GM23338 (cell line): ENCODE results near the gene AKR1C8. TPM values are rescaled to one million over a fixed set of nuclear protein-coding genes. Genes with fewer than 3 reads are reported as not detected.

Source experiments
- ATAC-seq: fragments of 200-7000 bp; cut with Tn5 transposase; 3 replicates; pipeline ENCODE4 v1.9.1; 2020
- DNase-seq: peaks from one replicate; pipeline ENCODE4 v3.0.0-alpha.2; 2015; ENCODE audit warnings: low spot score
- H2AFZ ChIP-seq: fragments of 200-600 bp; sonication (generic); 2 replicates; pipeline ENCODE4 v1.8.0; 2016; ENCODE audit warnings: antibody characterized with exemption, mild to moderate bottlenecking, moderate library complexity
- H3F3A ChIP-seq: fragments of 200-600 bp; sonication (generic); replicated peaks from 2 replicates; pipeline ENCODE4 v1.8.0; 2017; ENCODE audit warnings: antibody characterized with exemption, mixed run types, low read depth
- H3K27ac ChIP-seq: fragments of 200-600 bp; sonication (generic); 2 replicates; pipeline ENCODE4 v1.6.1; 2016; ENCODE audit warnings: low read depth
- H3K27me3 ChIP-seq: fragments of 200-600 bp; sonication (generic); 2 replicates; pipeline ENCODE4 v1.8.0; 2016; ENCODE audit warnings: mild to moderate bottlenecking, mixed run types, moderate library complexity; ENCODE audit not compliant: insufficient read depth
- H3K36me3 ChIP-seq: fragments of 200-600 bp; sonication (generic); 2 replicates; pipeline ENCODE4 v1.8.0; 2016; ENCODE audit warnings: mild to moderate bottlenecking; ENCODE audit not compliant: insufficient read depth
- H3K4me1 ChIP-seq: fragments of 200-600 bp; sonication (generic); 2 replicates; pipeline ENCODE4 v1.8.0; 2016; ENCODE audit warnings: mild to moderate bottlenecking, moderate library complexity; ENCODE audit not compliant: insufficient read depth
- H3K4me2 ChIP-seq: fragments of 200-600 bp; sonication (generic); 2 replicates; pipeline ENCODE4 v1.7.1; 2017; ENCODE audit warnings: mixed run types
- H3K4me3 ChIP-seq: fragments of 200-600 bp; sonication (generic); 2 replicates; pipeline ENCODE4 v1.6.1; 2016; ENCODE audit warnings: mixed run types
- H3K79me2 ChIP-seq: fragments of 200-600 bp; sonication (generic); replicated peaks from 2 replicates; pipeline ENCODE4 v1.8.0; 2017; ENCODE audit warnings: mild to moderate bottlenecking; ENCODE audit not compliant: insufficient read depth
- H3K9me2 ChIP-seq: fragments of 200-600 bp; sonication (generic); 2 replicates; pipeline ENCODE4 v1.8.0; 2017; ENCODE audit not compliant: insufficient read depth
- H4K20me1 ChIP-seq: fragments of 200-600 bp; sonication (generic); replicated peaks from 2 replicates; pipeline ENCODE4 v1.8.0; 2017; ENCODE audit warnings: mild to moderate bottlenecking; ENCODE audit not compliant: insufficient read depth
- H3K27ac Mint-ChIP-seq: 2 replicates; pipeline ENCODE4 v1.8.0; 2020; ENCODE audit warnings: inconsistent platforms, mild to moderate bottlenecking, moderate library complexity, mixed read lengths
- H3K27me3 Mint-ChIP-seq: 3 replicates; pipeline ENCODE4 v1.8.0; 2022; ENCODE audit warnings: low read depth, mild to moderate bottlenecking, moderate library complexity, mixed read lengths, inconsistent platforms; ENCODE audit not compliant: insufficient read depth, poor library complexity
- H3K36me3 Mint-ChIP-seq: 3 replicates; pipeline ENCODE4 v1.8.0; 2021; ENCODE audit warnings: low read depth, mild to moderate bottlenecking, inconsistent platforms, moderate library complexity, mixed read lengths
- H3K4me1 Mint-ChIP-seq: 3 replicates; pipeline ENCODE4 v1.8.0; 2020; ENCODE audit warnings: mild to moderate bottlenecking, inconsistent platforms, mixed read lengths
- H3K4me3 Mint-ChIP-seq: 3 replicates; pipeline ENCODE4 v1.8.0; 2021; ENCODE audit warnings: moderate library complexity, mild to moderate bottlenecking, inconsistent platforms, mixed read lengths
- H3K9me3 Mint-ChIP-seq: 3 replicates; pipeline ENCODE4 v1.8.0; 2020; ENCODE audit warnings: moderate library complexity, mild to moderate bottlenecking, inconsistent platforms, mixed read lengths
- CREB1 ChIP-seq: fragments of 250-450 bp; sonication (Bioruptor Pico); IDR thresholded peaks from 2 replicates; pipeline ENCODE4 v1.5.0; 2020; ENCODE audit warnings: low read depth, mild to moderate bottlenecking, moderate library complexity
- CTCF ChIP-seq, 2 experiments: fragments of 200-600 bp in 1 of 2; sonication (generic) in 1 of 2; conservative IDR thresholded peaks; 2 replicates each; pipeline versions ENCODE4 v1.5.1 to v1.6.1; 2016 to 2017; ENCODE audit warnings: antibody characterized with exemption in 2 of 2, low read depth in 2 of 2, mild to moderate bottlenecking in 2 of 2, moderate library complexity in 1 of 2
- EZH2phosphoT487 ChIP-seq: fragments of 200-600 bp; sonication (generic); IDR thresholded peaks from one replicate; pipeline ENCODE4 v1.8.1; 2018; ENCODE audit warnings: antibody characterized with exemption; ENCODE audit not compliant: unreplicated experiment
- JUNB ChIP-seq: IDR thresholded peaks from one replicate; pipeline ENCODE4 v1.6.1; 2016; ENCODE audit warnings: antibody characterized with exemption; ENCODE audit not compliant: unreplicated experiment
- POLR2AphosphoS5 ChIP-seq: IDR thresholded peaks from 2 replicates; pipeline ENCODE4 v1.6.1; 2016; ENCODE audit warnings: antibody characterized with exemption, low read depth
- STAT1 ChIP-seq: IDR thresholded peaks from one replicate; pipeline ENCODE4 v1.6.1; 2016; ENCODE audit warnings: antibody characterized with exemption; ENCODE audit not compliant: unreplicated experiment
- ZNF114 ChIP-seq: fragments of 250-450 bp; sonication (Bioruptor Pico); IDR thresholded peaks from 2 replicates; pipeline ENCODE4 v1.5.0; 2020; ENCODE audit warnings: mild to moderate bottlenecking, moderate library complexity
- ZNF331 ChIP-seq: fragments of 250-450 bp; sonication (Bioruptor Pico); IDR thresholded peaks from 2 replicates; pipeline ENCODE4 v1.5.0; 2020; ENCODE audit warnings: low read depth, mild to moderate bottlenecking, moderate library complexity
- polyA plus RNA-seq: library from polyadenylated mRNA; unstranded; fragments of >200 nt; fragmentation: Nextera tagmentation; extraction: Ambion mirVana; gene quantifications from 2 replicates; pipeline ENCODE4 v1.2.1, GENCODE V29; 2016
- total RNA-seq: library from RNA; depleted of rRNA; stranded (reverse); fragments of >200 nt; shearing (Covaris generic); gene quantifications from 2 replicates; pipeline ENCODE4 v1.2.3, GENCODE V29; 2014
- TF ChIP-seq, protein P1 (sequence below): fragments of 250-450 bp; sonication (Bioruptor Pico); IDR thresholded peaks from 2 replicates; pipeline ENCODE4 v1.5.0; 2020; ENCODE audit warnings: mild to moderate bottlenecking, moderate library complexity
- TF ChIP-seq, protein P2 (sequence below): IDR thresholded peaks from one replicate; pipeline ENCODE4 v1.6.1; 2018; ENCODE audit warnings: antibody characterized with exemption; ENCODE audit not compliant: unreplicated experiment
- TF ChIP-seq, protein P3 (sequence below): IDR thresholded peaks from 2 replicates; pipeline ENCODE4 v1.6.1; 2016; ENCODE audit warnings: antibody characterized with exemption

The AKR1C8 gene
- total and polyA plus RNA-seq, 2 experiments from 2014 or later = not detected

DNA sequence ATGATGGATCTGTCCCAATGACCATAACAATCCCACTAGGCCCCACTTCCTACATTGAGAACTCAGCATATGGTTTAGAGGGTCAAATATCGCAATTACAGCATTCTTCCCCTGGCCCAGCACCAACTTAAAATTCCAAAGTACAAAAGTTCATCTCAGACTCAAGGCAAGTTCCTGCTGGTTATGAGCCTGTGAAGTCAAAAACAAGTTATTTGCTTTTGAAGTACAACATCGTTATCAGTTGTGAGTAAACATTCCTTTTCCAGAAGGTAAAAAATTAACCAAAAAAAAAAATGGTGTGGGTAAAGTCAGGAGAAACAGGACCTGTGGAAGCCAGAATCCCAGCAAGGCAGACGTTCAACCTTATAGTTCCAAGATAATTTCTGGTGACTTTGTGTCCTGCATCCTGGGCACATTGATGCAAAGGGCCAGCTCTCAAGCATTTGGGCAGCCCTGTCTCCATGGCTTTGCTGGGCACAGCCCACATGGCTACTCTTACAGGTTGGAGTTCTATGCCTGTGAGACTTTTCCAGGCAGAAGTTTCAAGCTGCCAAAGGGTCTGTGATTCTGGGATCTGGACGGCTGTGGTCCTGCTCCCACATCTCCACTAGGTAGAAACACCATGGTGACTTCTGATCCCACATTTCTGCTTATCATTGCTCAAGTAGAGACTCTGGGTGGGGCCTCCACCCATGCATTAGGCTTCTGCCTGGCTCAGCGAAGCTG lies 37.5 kb downstream of the AKR1C8 start:
- no peak overlapping the region for H3K27ac ChIP-seq
- H3K36me3 Mint-ChIP-seq = peaks cover 3% of the 10 kb centered on the region; the same call in 2 of the 3 replicates
- H3K27me3 Mint-ChIP-seq = no peaks in the 10 kb centered on the region
- no peak for ATAC-seq
- no peak overlapping the region for H3K4me2 ChIP-seq
- no peaks in the 10 kb centered on the region for H3K4me1 ChIP-seq
- no peak overlapping the region for H2AFZ ChIP-seq
- no peaks in the 10 kb centered on the region for H3K36me3 ChIP-seq
- no peak overlapping the region for H3K4me3 ChIP-seq
- peaks cover 4% of the 10 kb centered on the region for H3K9me2 ChIP-seq
- no peak overlapping the region for H3K27ac Mint-ChIP-seq
- no peak overlapping the region for H3K4me3 Mint-ChIP-seq
- H3K27me3 ChIP-seq = no peaks in the 10 kb centered on the region
- DNase-seq = no peak
- H3K9me3 Mint-ChIP-seq = peaks cover 59% of the 10 kb centered on the region
- TF ChIP-seq, protein P1, sequence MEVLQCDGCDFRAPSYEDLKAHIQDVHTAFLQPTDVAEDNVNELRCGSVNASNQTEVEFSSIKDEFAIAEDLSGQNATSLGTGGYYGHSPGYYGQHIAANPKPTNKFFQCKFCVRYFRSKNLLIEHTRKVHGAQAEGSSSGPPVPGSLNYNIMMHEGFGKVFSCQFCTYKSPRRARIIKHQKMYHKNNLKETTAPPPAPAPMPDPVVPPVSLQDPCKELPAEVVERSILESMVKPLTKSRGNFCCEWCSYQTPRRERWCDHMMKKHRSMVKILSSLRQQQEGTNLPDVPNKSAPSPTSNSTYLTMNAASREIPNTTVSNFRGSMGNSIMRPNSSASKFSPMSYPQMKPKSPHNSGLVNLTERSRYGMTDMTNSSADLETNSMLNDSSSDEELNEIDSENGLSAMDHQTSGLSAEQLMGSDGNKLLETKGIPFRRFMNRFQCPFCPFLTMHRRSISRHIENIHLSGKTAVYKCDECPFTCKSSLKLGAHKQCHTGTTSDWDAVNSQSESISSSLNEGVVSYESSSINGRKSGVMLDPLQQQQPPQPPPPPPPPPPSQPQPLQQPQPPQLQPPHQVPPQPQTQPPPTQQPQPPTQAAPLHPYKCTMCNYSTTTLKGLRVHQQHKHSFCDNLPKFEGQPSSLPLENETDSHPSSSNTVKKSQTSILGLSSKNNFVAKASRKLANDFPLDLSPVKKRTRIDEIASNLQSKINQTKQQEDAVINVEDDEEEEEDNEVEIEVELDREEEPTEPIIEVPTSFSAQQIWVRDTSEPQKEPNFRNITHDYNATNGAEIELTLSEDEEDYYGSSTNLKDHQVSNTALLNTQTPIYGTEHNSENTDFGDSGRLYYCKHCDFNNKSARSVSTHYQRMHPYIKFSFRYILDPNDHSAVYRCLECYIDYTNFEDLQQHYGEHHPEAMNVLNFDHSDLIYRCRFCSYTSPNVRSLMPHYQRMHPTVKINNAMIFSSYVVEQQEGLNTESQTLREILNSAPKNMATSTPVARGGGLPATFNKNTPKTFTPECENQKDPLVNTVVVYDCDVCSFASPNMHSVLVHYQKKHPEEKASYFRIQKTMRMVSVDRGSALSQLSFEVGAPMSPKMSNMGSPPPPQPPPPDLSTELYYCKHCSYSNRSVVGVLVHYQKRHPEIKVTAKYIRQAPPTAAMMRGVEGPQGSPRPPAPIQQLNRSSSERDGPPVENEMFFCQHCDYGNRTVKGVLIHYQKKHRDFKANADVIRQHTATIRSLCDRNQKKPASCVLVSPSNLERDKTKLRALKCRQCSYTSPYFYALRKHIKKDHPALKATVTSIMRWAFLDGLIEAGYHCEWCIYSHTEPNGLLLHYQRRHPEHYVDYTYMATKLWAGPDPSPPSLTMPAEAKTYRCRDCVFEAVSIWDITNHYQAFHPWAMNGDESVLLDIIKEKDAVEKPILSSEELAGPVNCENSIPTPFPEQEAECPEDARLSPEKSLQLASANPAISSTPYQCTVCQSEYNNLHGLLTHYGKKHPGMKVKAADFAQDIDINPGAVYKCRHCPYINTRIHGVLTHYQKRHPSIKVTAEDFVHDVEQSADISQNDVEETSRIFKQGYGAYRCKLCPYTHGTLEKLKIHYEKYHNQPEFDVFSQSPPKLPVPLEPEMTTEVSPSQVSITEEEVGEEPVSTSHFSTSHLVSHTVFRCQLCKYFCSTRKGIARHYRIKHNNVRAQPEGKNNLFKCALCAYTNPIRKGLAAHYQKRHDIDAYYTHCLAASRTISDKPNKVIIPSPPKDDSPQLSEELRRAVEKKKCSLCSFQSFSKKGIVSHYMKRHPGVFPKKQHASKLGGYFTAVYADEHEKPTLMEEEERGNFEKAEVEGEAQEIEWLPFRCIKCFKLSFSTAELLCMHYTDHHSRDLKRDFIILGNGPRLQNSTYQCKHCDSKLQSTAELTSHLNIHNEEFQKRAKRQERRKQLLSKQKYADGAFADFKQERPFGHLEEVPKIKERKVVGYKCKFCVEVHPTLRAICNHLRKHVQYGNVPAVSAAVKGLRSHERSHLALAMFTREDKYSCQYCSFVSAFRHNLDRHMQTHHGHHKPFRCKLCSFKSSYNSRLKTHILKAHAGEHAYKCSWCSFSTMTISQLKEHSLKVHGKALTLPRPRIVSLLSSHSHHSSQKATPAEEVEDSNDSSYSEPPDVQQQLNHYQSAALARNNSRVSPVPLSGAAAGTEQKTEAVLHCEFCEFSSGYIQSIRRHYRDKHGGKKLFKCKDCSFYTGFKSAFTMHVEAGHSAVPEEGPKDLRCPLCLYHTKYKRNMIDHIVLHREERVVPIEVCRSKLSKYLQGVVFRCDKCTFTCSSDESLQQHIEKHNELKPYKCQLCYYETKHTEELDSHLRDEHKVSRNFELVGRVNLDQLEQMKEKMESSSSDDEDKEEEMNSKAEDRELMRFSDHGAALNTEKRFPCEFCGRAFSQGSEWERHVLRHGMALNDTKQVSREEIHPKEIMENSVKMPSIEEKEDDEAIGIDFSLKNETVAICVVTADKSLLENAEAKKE = no peak
- no peak for TF ChIP-seq JUNB
- TF ChIP-seq ZNF331 = no peak
- TF ChIP-seq ZNF114 (CRISPR knock-in tag) = no peak
- no peak for TF ChIP-seq CTCF (conservative IDR thresholded peaks at IDR 0.05; ENCODE audit: low read depth in 2 of 2)
- no peak for TF ChIP-seq POLR2AphosphoS5
- no peak for TF ChIP-seq STAT1
- TF ChIP-seq, protein P2, sequence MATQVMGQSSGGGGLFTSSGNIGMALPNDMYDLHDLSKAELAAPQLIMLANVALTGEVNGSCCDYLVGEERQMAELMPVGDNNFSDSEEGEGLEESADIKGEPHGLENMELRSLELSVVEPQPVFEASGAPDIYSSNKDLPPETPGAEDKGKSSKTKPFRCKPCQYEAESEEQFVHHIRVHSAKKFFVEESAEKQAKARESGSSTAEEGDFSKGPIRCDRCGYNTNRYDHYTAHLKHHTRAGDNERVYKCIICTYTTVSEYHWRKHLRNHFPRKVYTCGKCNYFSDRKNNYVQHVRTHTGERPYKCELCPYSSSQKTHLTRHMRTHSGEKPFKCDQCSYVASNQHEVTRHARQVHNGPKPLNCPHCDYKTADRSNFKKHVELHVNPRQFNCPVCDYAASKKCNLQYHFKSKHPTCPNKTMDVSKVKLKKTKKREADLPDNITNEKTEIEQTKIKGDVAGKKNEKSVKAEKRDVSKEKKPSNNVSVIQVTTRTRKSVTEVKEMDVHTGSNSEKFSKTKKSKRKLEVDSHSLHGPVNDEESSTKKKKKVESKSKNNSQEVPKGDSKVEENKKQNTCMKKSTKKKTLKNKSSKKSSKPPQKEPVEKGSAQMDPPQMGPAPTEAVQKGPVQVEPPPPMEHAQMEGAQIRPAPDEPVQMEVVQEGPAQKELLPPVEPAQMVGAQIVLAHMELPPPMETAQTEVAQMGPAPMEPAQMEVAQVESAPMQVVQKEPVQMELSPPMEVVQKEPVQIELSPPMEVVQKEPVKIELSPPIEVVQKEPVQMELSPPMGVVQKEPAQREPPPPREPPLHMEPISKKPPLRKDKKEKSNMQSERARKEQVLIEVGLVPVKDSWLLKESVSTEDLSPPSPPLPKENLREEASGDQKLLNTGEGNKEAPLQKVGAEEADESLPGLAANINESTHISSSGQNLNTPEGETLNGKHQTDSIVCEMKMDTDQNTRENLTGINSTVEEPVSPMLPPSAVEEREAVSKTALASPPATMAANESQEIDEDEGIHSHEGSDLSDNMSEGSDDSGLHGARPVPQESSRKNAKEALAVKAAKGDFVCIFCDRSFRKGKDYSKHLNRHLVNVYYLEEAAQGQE = no peak
- TF ChIP-seq EZH2phosphoT487 = no peak
- TF ChIP-seq, protein P3, sequence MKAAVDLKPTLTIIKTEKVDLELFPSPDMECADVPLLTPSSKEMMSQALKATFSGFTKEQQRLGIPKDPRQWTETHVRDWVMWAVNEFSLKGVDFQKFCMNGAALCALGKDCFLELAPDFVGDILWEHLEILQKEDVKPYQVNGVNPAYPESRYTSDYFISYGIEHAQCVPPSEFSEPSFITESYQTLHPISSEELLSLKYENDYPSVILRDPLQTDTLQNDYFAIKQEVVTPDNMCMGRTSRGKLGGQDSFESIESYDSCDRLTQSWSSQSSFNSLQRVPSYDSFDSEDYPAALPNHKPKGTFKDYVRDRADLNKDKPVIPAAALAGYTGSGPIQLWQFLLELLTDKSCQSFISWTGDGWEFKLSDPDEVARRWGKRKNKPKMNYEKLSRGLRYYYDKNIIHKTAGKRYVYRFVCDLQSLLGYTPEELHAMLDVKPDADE = no peak
- TF ChIP-seq CREB1 (CRISPR knock-in tag) = no peak
- no peaks in the 10 kb centered on the region for H4K20me1 ChIP-seq
- no peaks in the 10 kb centered on the region for H3K79me2 ChIP-seq
- no peaks in the 10 kb centered on the region for H3F3A ChIP-seq
- no peaks in the 10 kb centered on the region for H3K4me1 Mint-ChIP-seq
